Hepatocyte (in vitro differentiated cells): Measurements from ENCODE around the gene ZNF776.

Experiments used
- CTCF ChIP-seq: fragments of 200-600 bp; sonication (generic); IDR thresholded peaks from 2 replicates; pipeline ENCODE4 v1.5.1; 2016; ENCODE audit warnings: antibody characterized with exemption, mild to moderate bottlenecking; ENCODE audit not compliant: poor library complexity
- EZH2 ChIP-seq: fragments of 200-600 bp; sonication (generic); IDR thresholded peaks from 2 replicates; pipeline ENCODE4 v1.6.1; 2016; ENCODE audit warnings: antibody characterized with exemption, mild to moderate bottlenecking, borderline replicate concordance
- EZH2phosphoT487 ChIP-seq: fragments of 200-600 bp; sonication (generic); IDR thresholded peaks from one replicate; pipeline ENCODE4 v1.6.1; 2018; ENCODE audit warnings: antibody characterized with exemption, mild to moderate bottlenecking, low read depth, moderate library complexity; ENCODE audit not compliant: unreplicated experiment, severe bottlenecking

- TF ChIP-seq EZH2 (no peak), CTCF (no peak), EZH2phosphoT487 (no peak)
These were observed 55.7 kb downstream of the ZNF776 start for GRCh38 chr19:57802269-57802668.
